SK-N-SH (cell line): Measurements from ENCODE around the gene PPDPF.

Experiments
- MEF2A ChIP-seq: IDR thresholded peaks from 2 replicates; pipeline ENCODE4 v1.4.0; 2012; ENCODE audit warnings: low read depth, borderline replicate concordance
- RFX5 ChIP-seq: IDR thresholded peaks from 2 replicates; pipeline ENCODE4 v1.6.1; 2012; ENCODE audit warnings: mild to moderate bottlenecking, improper control_type of control experiment, low read length
- TF ChIP-seq, protein P1 (sequence below): fragments of 200-600 bp; sonication (generic); IDR thresholded peaks from 2 replicates; pipeline ENCODE4 v1.6.1; 2017; ENCODE audit warnings: antibody characterized with exemption, mild to moderate bottlenecking, moderate library complexity
- TF ChIP-seq, protein P2 (sequence below): IDR thresholded peaks from 2 replicates; pipeline ENCODE4; 2012

DNA sequence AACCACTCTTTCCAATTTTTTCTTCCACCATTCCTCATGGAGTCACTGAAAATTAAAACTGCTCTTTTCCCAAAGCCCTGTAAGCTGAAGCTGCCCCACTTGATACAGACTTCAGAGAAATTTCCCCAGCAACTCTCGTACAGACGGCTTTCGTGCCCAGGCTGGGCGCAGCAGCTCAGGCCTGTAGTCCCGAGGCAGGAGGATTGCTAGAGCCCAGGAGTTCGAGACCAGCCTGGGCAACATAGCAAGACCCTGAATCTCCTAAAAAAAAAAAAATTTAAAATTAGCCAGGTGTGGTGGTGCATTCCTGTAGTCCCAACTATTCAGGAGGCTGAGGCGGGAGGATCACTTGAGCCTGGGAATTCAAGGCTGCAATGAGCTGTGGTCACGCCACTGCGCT is 6.6 kb downstream of the PPDPF start:
- TF ChIP-seq, protein P1, sequence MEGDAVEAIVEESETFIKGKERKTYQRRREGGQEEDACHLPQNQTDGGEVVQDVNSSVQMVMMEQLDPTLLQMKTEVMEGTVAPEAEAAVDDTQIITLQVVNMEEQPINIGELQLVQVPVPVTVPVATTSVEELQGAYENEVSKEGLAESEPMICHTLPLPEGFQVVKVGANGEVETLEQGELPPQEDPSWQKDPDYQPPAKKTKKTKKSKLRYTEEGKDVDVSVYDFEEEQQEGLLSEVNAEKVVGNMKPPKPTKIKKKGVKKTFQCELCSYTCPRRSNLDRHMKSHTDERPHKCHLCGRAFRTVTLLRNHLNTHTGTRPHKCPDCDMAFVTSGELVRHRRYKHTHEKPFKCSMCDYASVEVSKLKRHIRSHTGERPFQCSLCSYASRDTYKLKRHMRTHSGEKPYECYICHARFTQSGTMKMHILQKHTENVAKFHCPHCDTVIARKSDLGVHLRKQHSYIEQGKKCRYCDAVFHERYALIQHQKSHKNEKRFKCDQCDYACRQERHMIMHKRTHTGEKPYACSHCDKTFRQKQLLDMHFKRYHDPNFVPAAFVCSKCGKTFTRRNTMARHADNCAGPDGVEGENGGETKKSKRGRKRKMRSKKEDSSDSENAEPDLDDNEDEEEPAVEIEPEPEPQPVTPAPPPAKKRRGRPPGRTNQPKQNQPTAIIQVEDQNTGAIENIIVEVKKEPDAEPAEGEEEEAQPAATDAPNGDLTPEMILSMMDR = no peak
- TF ChIP-seq MEF2A (no peak), RFX5 (no peak)
- TF ChIP-seq, protein P2, sequence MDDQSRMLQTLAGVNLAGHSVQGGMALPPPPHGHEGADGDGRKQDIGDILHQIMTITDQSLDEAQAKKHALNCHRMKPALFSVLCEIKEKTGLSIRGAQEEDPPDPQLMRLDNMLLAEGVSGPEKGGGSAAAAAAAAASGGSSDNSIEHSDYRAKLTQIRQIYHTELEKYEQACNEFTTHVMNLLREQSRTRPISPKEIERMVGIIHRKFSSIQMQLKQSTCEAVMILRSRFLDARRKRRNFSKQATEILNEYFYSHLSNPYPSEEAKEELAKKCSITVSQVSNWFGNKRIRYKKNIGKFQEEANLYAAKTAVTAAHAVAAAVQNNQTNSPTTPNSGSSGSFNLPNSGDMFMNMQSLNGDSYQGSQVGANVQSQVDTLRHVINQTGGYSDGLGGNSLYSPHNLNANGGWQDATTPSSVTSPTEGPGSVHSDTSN = no peak
